GM12878 (cell line): ENCODE measurements around the gene OR4D5. TPM values are rescaled to one million over a fixed set of nuclear protein-coding genes. Genes with fewer than 3 reads are reported as not detected.

Experiments
- ATAC-seq: fragments of 200-7000 bp; cut with Tn5 transposase; 3 replicates; pipeline ENCODE4 v1.9.1; 2020; ENCODE audit warnings: mild to moderate bottlenecking, moderate library complexity
- BruUV-seq: library from RNA; stranded (reverse); fragments of 400-500 nt; replicated peaks from 2 replicates; lab custom pipeline; 2021; lab: Mats Ljungman, UMichigan
- CTCF ChIA-PET: fragments of 300-600 bp; sonication (Branson Sonifier 250); formaldehyde crosslinking; extraction: SDS; loops from one replicate; lab custom pipeline; 2021; ENCODE audit warnings: inconsistent platforms; lab: Yijun Ruan, JAX
- POLR2A ChIA-PET: fragments of 350-600 bp; formaldehyde crosslinking; extraction: SDS; loops from one replicate; lab custom pipeline; 2021; ENCODE audit warnings: inconsistent platforms; lab: Charles Lee
- RAD21 ChIA-PET: fragments of 300-600 bp; sonication (Branson Sonifier 250); formaldehyde crosslinking; loops from one replicate; lab custom pipeline; 2023; ENCODE audit warnings: antibody characterized with exemption; ENCODE audit not compliant: unreplicated experiment; lab: Charles Lee
- SMC1A ChIA-PET: fragments of 300-600 bp; sonication (Branson Sonifier 250); formaldehyde crosslinking; loops from one replicate; lab custom pipeline; 2023; ENCODE audit not compliant: unreplicated experiment, uncharacterized antibody; lab: Charles Lee
- DNase-seq: peaks from one replicate; pipeline ENCODE4 v3.0.0-alpha.2; 2011; ENCODE audit warnings: low read depth, low spot score
- FAIRE-seq: peaks from 3 replicates; lab custom pipeline; 2011; peaks lifted over from hg19 to GRCh38; lab: Jason Lieb, UNC
- H2AFZ ChIP-seq: 2 replicates; pipeline ENCODE4 v1.6.0; 2011; ENCODE audit warnings: low read depth, low read length, control low read depth; ENCODE audit not compliant: control insufficient read depth
- H3K27ac ChIP-seq: 2 replicates; pipeline ENCODE4 v1.5.1; 2011; ENCODE audit warnings: control low read depth; ENCODE audit not compliant: control insufficient read depth, insufficient read depth
- H3K27me3 ChIP-seq, 2 experiments: replicated peaks in 1 of 2; 2 replicates each; pipeline versions ENCODE4 v1.6.0 to v1.6.1; 2011; ENCODE audit warnings: low read length in 1 of 2; ENCODE audit not compliant: control insufficient read depth in 2 of 2, insufficient read depth in 2 of 2
- H3K36me3 ChIP-seq, 2 experiments: 2 replicates each; pipeline ENCODE4 v1.5.1; 2011; ENCODE audit warnings: low read length in 1 of 2; ENCODE audit not compliant: control insufficient read depth in 2 of 2, insufficient read depth in 2 of 2
- H3K4me1 ChIP-seq: 2 replicates; pipeline ENCODE4 v1.6.1; 2011; ENCODE audit warnings: mild to moderate bottlenecking, low read length, moderate library complexity, mixed read lengths; ENCODE audit not compliant: control insufficient read depth, insufficient read depth
- H3K4me2 ChIP-seq: 2 replicates; pipeline ENCODE4 v1.6.0; 2011; ENCODE audit warnings: control low read depth; ENCODE audit not compliant: control insufficient read depth, insufficient read depth
- H3K4me3 ChIP-seq: fragments of 200-600 bp; sonication (generic); 2 replicates; pipeline ENCODE4 v1.5.1; 2016
- H3K79me2 ChIP-seq: 2 replicates; pipeline ENCODE4 v1.6.0; 2011; ENCODE audit warnings: low read length; ENCODE audit not compliant: control insufficient read depth, insufficient read depth
- H3K9ac ChIP-seq: 2 replicates; pipeline ENCODE4 v1.8.0; 2011; ENCODE audit warnings: low read length, control low read depth, mixed read lengths; ENCODE audit not compliant: control insufficient read depth, insufficient read depth
- H3K9me3 ChIP-seq: replicated peaks from 3 replicates; pipeline ENCODE4 v1.5.1; 2011; ENCODE audit warnings: mild to moderate bottlenecking, low read length; ENCODE audit not compliant: control insufficient read depth, insufficient read depth
- H4K20me1 ChIP-seq: 2 replicates; pipeline ENCODE4 v1.6.0; 2011; ENCODE audit not compliant: control insufficient read depth, insufficient read depth
- BCL11A ChIP-seq: IDR thresholded peaks from 2 replicates; pipeline ENCODE4 v1.6.1; 2011; ENCODE audit warnings: low read depth, low read length
- CHD1 ChIP-seq: IDR thresholded peaks from 2 replicates; pipeline ENCODE4 v1.6.1; 2012; ENCODE audit warnings: low read depth, low read length, improper control_type of control experiment
- CHD4 ChIP-seq: fragments of 200-600 bp; sonication (generic); IDR thresholded peaks from 2 replicates; pipeline ENCODE4 v1.6.1; 2016; ENCODE audit warnings: mild to moderate bottlenecking
- CREB1 ChIP-seq: IDR thresholded peaks from 2 replicates; pipeline ENCODE4 v1.6.1; 2012; ENCODE audit warnings: low read depth, mild to moderate bottlenecking, inconsistent platforms
- CREM ChIP-seq: IDR thresholded peaks from 2 replicates; pipeline ENCODE4 v1.6.1; 2014; ENCODE audit warnings: antibody characterized with exemption, low read depth
- E2F8 ChIP-seq: fragments of 450-650 bp; IDR thresholded peaks from 2 replicates; pipeline ENCODE4 v1.6.1; 2018; ENCODE audit warnings: mild to moderate bottlenecking, low read depth, moderate library complexity; ENCODE audit not compliant: partially characterized antibody
- ELK1 ChIP-seq: IDR thresholded peaks from 2 replicates; pipeline ENCODE4 v1.6.1; 2012; ENCODE audit warnings: low read depth, low read length, improper control_type of control experiment
- KAT2A ChIP-seq: conservative IDR thresholded peaks from 2 replicates; pipeline ENCODE4 v1.6.1; 2011; ENCODE audit warnings: low read depth, low read length; ENCODE audit not compliant: control insufficient read depth
- NFIC ChIP-seq: IDR thresholded peaks from 2 replicates; pipeline ENCODE4 v1.6.1; 2012; ENCODE audit warnings: low read depth, mild to moderate bottlenecking, inconsistent platforms, low read length, moderate library complexity
- RELB ChIP-seq: fragments of 450-650 bp; IDR thresholded peaks from 2 replicates; pipeline ENCODE4 v1.6.1; 2017; ENCODE audit warnings: low read depth, mild to moderate bottlenecking, moderate library complexity
- SKIL ChIP-seq: fragments of 450-650 bp; IDR thresholded peaks from 2 replicates; pipeline ENCODE4 v1.6.1; 2017; ENCODE audit warnings: mild to moderate bottlenecking, low read depth, inconsistent platforms; ENCODE audit not compliant: poor library complexity, severe bottlenecking
- SP1 ChIP-seq: IDR thresholded peaks from one replicate; pipeline ENCODE4 v1.6.1; 2011; ENCODE audit warnings: low read depth, low read length
- SRF ChIP-seq, 2 experiments: IDR thresholded peaks; 2 replicates each; pipeline ENCODE4 v1.6.1; 2011; ENCODE audit warnings: low read depth in 2 of 2, low read length in 2 of 2, mild to moderate bottlenecking in 1 of 2, moderate library complexity in 1 of 2
- SUZ12 ChIP-seq: fragments of 200-600 bp; sonication (generic); IDR thresholded peaks from one replicate; pipeline ENCODE4 v1.6.1; 2018; ENCODE audit warnings: antibody characterized with exemption, mild to moderate bottlenecking; ENCODE audit not compliant: unreplicated experiment
- YY1 ChIP-seq: IDR thresholded peaks from 2 replicates; pipeline ENCODE4 v1.6.1; 2011; ENCODE audit warnings: low read depth, mild to moderate bottlenecking, low read length
- ZNF274 ChIP-seq: IDR thresholded peaks from one replicate; pipeline ENCODE4 v1.8.0; 2011; ENCODE audit not compliant: insufficient read length, insufficient read depth
- ZNF384 ChIP-seq: IDR thresholded peaks from 2 replicates; pipeline ENCODE4 v1.6.1; 2012; ENCODE audit warnings: low read depth, mild to moderate bottlenecking, low read length, improper control_type of control experiment, borderline replicate concordance
- WGBS: methylation state at CpG from one replicate; pipeline ENCODE4 v1.1.6; 2016; ENCODE audit warnings: low lambda C conversion rate; ENCODE audit not compliant: insufficient replicate concordance, insufficient coverage; ENCODE audit errors: missing lambda C conversion rate; 5-methylcytosine and 5-hydroxymethylcytosine counted together
- in situ Hi-C: fragments of 300-500 bp; cut with MboI; formaldehyde crosslinking; loops from 9 replicates; pipeline ENCODE4 v1.14.3; 2018; ENCODE audit warnings: mixed read lengths
- intact Hi-C: fragments of 100-400 bp; cut with micrococcal nuclease; formaldehyde crosslinking; loops from one replicate; pipeline ENCODE4 v1.14.2; 2022; ENCODE audit not compliant: unreplicated experiment
- polyA plus RNA-seq, 11 experiments: library from polyadenylated mRNA; depleted of rRNA in 4 of 11; unstranded in 6 of 11; stranded (reverse) in 5 of 11; fragments of >200 nt; fragmentation: Nextera tagmentation in 4 of 11; fragmentation: Illumina TruSeq in 1 of 11; extraction: Ambion mirVana in 4 of 11; extraction: Trizol in 1 of 11; gene quantifications; 1 replicate in 1 of 11; 2 replicates in 10 of 11; pipeline versions ENCODE4 v1.2.1 to v1.2.3, GENCODE V29; 2011 to 2016; ENCODE audit warnings: inconsistent platforms in 2 of 11, missing spikeins in 2 of 11, low read depth in 1 of 11
- total RNA-seq, 4 experiments: library from RNA; depleted of rRNA in 3 of 4; stranded (reverse); fragments of >200 nt in 3 of 4; fragmentation: Illumina TruSeq in 1 of 4; extraction: Trizol in 1 of 4; gene quantifications; 2 replicates each; pipeline versions ENCODE4 v1.2.1 to v1.2.3, GENCODE V29; 2013 to 2021

The OR4D5 gene
- total and polyA plus RNA-seq, 10 of the 15 experiments (the other 5 are each of a cell fraction or from before 2014, with no cell fraction given): not detected

GRCh38 chr11:123899792-123900191, 39.6 kb upstream of the OR4D5 start (continued):
- TF ChIP-seq SRF (IDR thresholded peaks at IDR 0.05; ENCODE audit: low read depth in 2 of 2, low read length in 2 of 2): no peak
- TF ChIP-seq E2F8: no peak
- TF ChIP-seq CREB1: no peak

- RAD21 ChIA-PET: no interaction called here
- H3K27me3 ChIP-seq: no peaks in the 10 kb centered on the region; a peak in 1 of 4 replicates
- FAIRE-seq (no peak), DNase-seq (no peak), ATAC-seq (no peak)
- in situ Hi-C loops: no loop called here
- no peaks in the 10 kb centered on the region for H4K20me1 ChIP-seq
- BruUV-seq: no TSS peak
- no peak within 1 kb of the TSS for H3K4me3 ChIP-seq
- H3K79me2 ChIP-seq: no peaks in the 10 kb centered on the region
- no peaks in the 10 kb centered on the region for H3K36me3 ChIP-seq
- POLR2A ChIA-PET: no interaction called here
- H2AFZ ChIP-seq: no peak within 1 kb of the TSS
- H3K4me1 ChIP-seq: peaks cover 6% of the 10 kb centered on the region; the same call in 1 of the 2 replicates
- 15% methylated on average over 1 of the region's 1 CpG for WGBS
- intact Hi-C loops: no loop called here
- CTCF ChIA-PET: no interaction called here
- no peak within 1 kb of the TSS for H3K27ac ChIP-seq
- SMC1A ChIA-PET: no interaction called here
- H3K9ac ChIP-seq: no peak within 1 kb of the TSS
- H3K4me2 ChIP-seq: no peak within 1 kb of the TSS
- no peaks in the 10 kb centered on the region for H3K9me3 ChIP-seq
- TF ChIP-seq RELB: no peak
- no peak for TF ChIP-seq SP1
- TF ChIP-seq SKIL: no peak
- no peak for TF ChIP-seq SUZ12
- TF ChIP-seq BCL11A: no peak
- no peak for TF ChIP-seq CHD1
- no peak for TF ChIP-seq ELK1
- TF ChIP-seq CREM: no peak
- TF ChIP-seq YY1: no peak
- no peak for TF ChIP-seq NFIC
- no peak for TF ChIP-seq CHD4
- no peak for TF ChIP-seq KAT2A
- TF ChIP-seq ZNF274: no peak
- no peak for TF ChIP-seq ZNF384
Measured at GRCh38 chr11:123901867-123902266, 37.5 kb upstream of the OR4D5 start, which contains the start of gene OR8D4. TSS of gene OR8D4 (plus strand) at chr11:123902167. CDS start at chr11:123906432, 4,265 bp downstream.
